ENCODE data around the gene FHAD1. TPM values are rescaled to one million over a fixed set of nuclear protein-coding genes. Genes with fewer than 3 reads are reported as not detected.

The FHAD1 gene
- polyA plus RNA-seq, 3 donors: 0.67 to 0.69 TPM; not detected in 1

- DNase-seq: peak in 1 of 3 donors; percentile 70
- Histone ChIP-seq H3K9ac (ENCODE audit: insufficient read depth, low read length, poor library complexity, severe bottlenecking) (no peak overlapping the region), H3K4me3 (replicated peaks in 1 of 3; ENCODE audit: low read depth in 2 of 3, low read length in 3 of 3) (no peak overlapping the region), H3K9me3 (replicated peaks in 1 of 2; ENCODE audit: control insufficient read depth in 1 of 2, insufficient read depth in 1 of 2, low read length in 2 of 2) (peaks cover 12 to 15% of the 10 kb centered on the region in 2 donors), H3K36me3 (replicated peaks in 1 of 2; ENCODE audit: control insufficient read depth in 1 of 2, insufficient read depth in 2 of 2, low read length in 2 of 2) (no peaks in the 10 kb centered on the region), H3K4me1 (ENCODE audit: control insufficient read depth in 1 of 2, insufficient read depth in 2 of 2, low read length in 2 of 2) (peaks cover 26 to 32% of the 10 kb centered on the region in 2 donors), H2AFZ (ENCODE audit: insufficient read depth, low read depth, low read length, poor library complexity, severe bottlenecking) (no peak overlapping the region), H4K20me1 (ENCODE audit: insufficient read depth, low read length) (no peaks in the 10 kb centered on the region), H3K27me3 (ENCODE audit: control insufficient read depth in 2 of 2, insufficient read depth in 2 of 2, low read length in 2 of 2) (peaks cover 3% of the 10 kb centered on the region in 2 donors), H3K4me2 (replicated peaks; ENCODE audit: extremely low read depth, low read length, poor library complexity, severe bottlenecking) (no peak overlapping the region), H3K79me2 (ENCODE audit: insufficient read depth, low read length) (no peaks in the 10 kb centered on the region), H3K27ac (ENCODE audit: low read depth in 1 of 2, low read length in 2 of 2) (no peak overlapping the region)
- Mint-ChIP-seq H3K4me3 (no peak overlapping the region), H3K27ac (no peak overlapping the region), H3K4me1 (peaks cover 38% of the 10 kb centered on the region), H3K27me3 (ENCODE audit: low read depth in 3 of 3) (peaks cover 8 to 19% (median 14%) of the 10 kb centered on the region in 3 donors), H3K36me3 (peaks cover 10 to 13% of the 10 kb centered on the region in 2 donors), H3K9me3 (peaks cover 17 to 31% (median 22%) of the 10 kb centered on the region in 7 donors)
- no peak for TF ChIP-seq CTCF (IDR thresholded peaks at IDR 0.05)
- WGBS (ENCODE audit: insufficient coverage): 87% methylated on average over 10 of the region's 10 CpGs
- intact Hi-C loops (cut with micrococcal nuclease): no loop called here
Measured at GRCh38 chr1:15243275-15244043, 3.6 kb upstream of the FHAD1 start.

- TF ChIP-seq CTCF (IDR thresholded peaks at IDR 0.05): no peak
- no peak overlapping the region for H3K4me3 ChIP-seq (replicated peaks in 1 of 3; ENCODE audit: low read depth in 2 of 3, low read length in 3 of 3)
- Mint-ChIP-seq H3K36me3 (peaks cover 10 to 13% of the 10 kb centered on the region in 2 donors), H3K9me3 (peaks cover 17 to 31% (median 22%) of the 10 kb centered on the region in 7 donors), H3K27me3 (ENCODE audit: low read depth in 3 of 3) (peaks cover 11 to 28% (median 17%) of the 10 kb centered on the region in 3 donors), H3K4me1 (peaks cover 49% of the 10 kb centered on the region), H3K4me3 (no peak overlapping the region), H3K27ac (peak overlapping the region in 6 of 7 donors; percentile 27 to 91 (median 78))
- WGBS (ENCODE audit: insufficient coverage): no CpG with 5 or more reads among the region's 5 CpGs
- H3K36me3 ChIP-seq (replicated peaks in 1 of 2; ENCODE audit: control insufficient read depth in 1 of 2, insufficient read depth in 2 of 2, low read length in 2 of 2): no peaks in the 10 kb centered on the region
- peaks cover 12 to 15% of the 10 kb centered on the region in 2 donors for H3K9me3 ChIP-seq (replicated peaks in 1 of 2; ENCODE audit: control insufficient read depth in 1 of 2, insufficient read depth in 1 of 2, low read length in 2 of 2)
- H3K79me2 ChIP-seq (ENCODE audit: insufficient read depth, low read length): no peaks in the 10 kb centered on the region
- no peaks in the 10 kb centered on the region for H4K20me1 ChIP-seq (ENCODE audit: insufficient read depth, low read length)
- DNase-seq: peak in 1 of 3 donors; percentile 52
- no peak overlapping the region for H3K27ac ChIP-seq (ENCODE audit: low read depth in 1 of 2, low read length in 2 of 2)
- H3K9ac ChIP-seq (ENCODE audit: insufficient read depth, low read length, poor library complexity, severe bottlenecking): no peak overlapping the region
- intact Hi-C loops (cut with micrococcal nuclease): no loop called here
- peaks cover 3 to 5% of the 10 kb centered on the region in 2 donors for H3K27me3 ChIP-seq (ENCODE audit: control insufficient read depth in 2 of 2, insufficient read depth in 2 of 2, low read length in 2 of 2)
- no peak overlapping the region for H3K4me2 ChIP-seq (replicated peaks; ENCODE audit: extremely low read depth, low read length, poor library complexity, severe bottlenecking)
- H3K4me1 ChIP-seq (ENCODE audit: control insufficient read depth in 1 of 2, insufficient read depth in 2 of 2, low read length in 2 of 2): peaks cover 36 to 45% of the 10 kb centered on the region in 2 donors
- H2AFZ ChIP-seq (ENCODE audit: insufficient read depth, low read depth, low read length, poor library complexity, severe bottlenecking): no peak overlapping the region
Measured at GRCh38 chr1:15244813-15245212, 2.2 kb upstream of the FHAD1 start.
